HEK293T (cell line): Measurements from ENCODE around the gene TRIM63.

ENCODE experiments used
- CTCF ChIA-PET: fragments of 350-600 bp; formaldehyde crosslinking; extraction: SDS; loops from one replicate; lab custom pipeline; 2021; ENCODE audit warnings: antibody characterized with exemption, inconsistent platforms; lab: Yijun Ruan, JAX
- POLR2A ChIA-PET: fragments of 350-600 bp; formaldehyde crosslinking; extraction: SDS; loops from one replicate; lab custom pipeline; 2020; ENCODE audit warnings: antibody characterized with exemption, inconsistent platforms; lab: Yijun Ruan, JAX
- DNase-seq: peaks from one replicate; pipeline ENCODE4 v3.0.0; 2012; ENCODE audit warnings: mixed read lengths; ENCODE audit errors: extremely low spot score
- ARNT ChIP-seq: fragments of 450-650 bp; IDR thresholded peaks from 2 replicates; pipeline ENCODE4 v1.6.1; 2017; ENCODE audit warnings: mild to moderate bottlenecking
- BHLHE40 ChIP-seq: fragments of 450-650 bp; IDR thresholded peaks from 2 replicates; pipeline ENCODE4 v1.6.1; 2016; ENCODE audit warnings: mild to moderate bottlenecking, moderate library complexity, borderline replicate concordance
- CTBP1 ChIP-seq: fragments of 450-650 bp; IDR thresholded peaks from 2 replicates; pipeline ENCODE4 v1.6.1; 2016; ENCODE audit warnings: borderline replicate concordance
- ELF4 ChIP-seq: fragments of 450-650 bp; IDR thresholded peaks from 2 replicates; pipeline ENCODE4 v1.6.1; 2017; ENCODE audit warnings: antibody characterized with exemption
- FOXA1 ChIP-seq: fragments of 450-650 bp; IDR thresholded peaks from 2 replicates; pipeline ENCODE4 v1.6.1; 2016; ENCODE audit warnings: mild to moderate bottlenecking
- FOXK2 ChIP-seq: fragments of 450-650 bp; IDR thresholded peaks from 2 replicates; pipeline ENCODE4 v1.6.1; 2016; ENCODE audit warnings: mild to moderate bottlenecking
- FOXM1 ChIP-seq: fragments of 450-650 bp; IDR thresholded peaks from 2 replicates; pipeline ENCODE4 v1.6.1; 2017; ENCODE audit warnings: mild to moderate bottlenecking, borderline replicate concordance
- HDGF ChIP-seq: fragments of 450-650 bp; IDR thresholded peaks from 2 replicates; pipeline ENCODE4 v1.6.1; 2017; ENCODE audit warnings: antibody characterized with exemption, borderline replicate concordance
- L3MBTL2 ChIP-seq: fragments of 450-650 bp; conservative IDR thresholded peaks from 2 replicates; pipeline ENCODE4 v1.6.1; 2016; ENCODE audit warnings: mild to moderate bottlenecking
- LEF1 ChIP-seq: fragments of 450-650 bp; IDR thresholded peaks from 2 replicates; pipeline ENCODE4 v1.6.1; 2017; ENCODE audit warnings: mild to moderate bottlenecking, borderline replicate concordance
- NFRKB ChIP-seq: fragments of 450-650 bp; IDR thresholded peaks from 2 replicates; pipeline ENCODE4 v1.6.1; 2016; ENCODE audit warnings: mild to moderate bottlenecking, moderate library complexity
- SP1 ChIP-seq: fragments of 450-650 bp; IDR thresholded peaks from 2 replicates; pipeline ENCODE4 v1.6.1; 2017
- SUZ12 ChIP-seq: fragments of 450-650 bp; IDR thresholded peaks from 2 replicates; pipeline ENCODE4 v1.6.1; 2016; ENCODE audit warnings: mild to moderate bottlenecking
- TARDBP ChIP-seq: fragments of 450-650 bp; IDR thresholded peaks from 2 replicates; pipeline ENCODE4 v1.6.1; 2016
- ZNF384 ChIP-seq: fragments of 450-650 bp; IDR thresholded peaks from 2 replicates; pipeline ENCODE4 v1.6.1; 2016
- TF ChIP-seq, protein P1 (sequence below): fragments of 450-650 bp; IDR thresholded peaks from 2 replicates; pipeline ENCODE4 v1.6.1; 2016

TRIM63 gene

GRCh38 chr1:26032656-26033357 is 34.6 kb downstream of the TRIM63 start:
- ChIA-PET POLR2A (no interaction called here), CTCF (interaction anchor here (0.6 kb wide), 1 partner anchor 138 kb away, joined by 5 read pairs; no protein-coding TSS in a partner anchor)
- no peak for TF ChIP-seq ARNT
- TF ChIP-seq FOXA1: no peak
- no peak for TF ChIP-seq HDGF
- no peak for TF ChIP-seq SUZ12
- no peak for TF ChIP-seq ZNF384
- no peak for TF ChIP-seq FOXM1
- TF ChIP-seq BHLHE40: no peak
- no peak for TF ChIP-seq CTBP1
- no peak for TF ChIP-seq TARDBP
- TF ChIP-seq LEF1: no peak
- no peak for TF ChIP-seq SP1
- TF ChIP-seq NFRKB: no peak
- TF ChIP-seq, protein P1, sequence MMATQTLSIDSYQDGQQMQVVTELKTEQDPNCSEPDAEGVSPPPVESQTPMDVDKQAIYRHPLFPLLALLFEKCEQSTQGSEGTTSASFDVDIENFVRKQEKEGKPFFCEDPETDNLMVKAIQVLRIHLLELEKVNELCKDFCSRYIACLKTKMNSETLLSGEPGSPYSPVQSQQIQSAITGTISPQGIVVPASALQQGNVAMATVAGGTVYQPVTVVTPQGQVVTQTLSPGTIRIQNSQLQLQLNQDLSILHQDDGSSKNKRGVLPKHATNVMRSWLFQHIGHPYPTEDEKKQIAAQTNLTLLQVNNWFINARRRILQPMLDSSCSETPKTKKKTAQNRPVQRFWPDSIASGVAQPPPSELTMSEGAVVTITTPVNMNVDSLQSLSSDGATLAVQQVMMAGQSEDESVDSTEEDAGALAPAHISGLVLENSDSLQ: no peak
- TF ChIP-seq FOXK2: no peak
- no peak for TF ChIP-seq ELF4
- no peak for TF ChIP-seq L3MBTL2

GRCh38 chr1:26031611-26032220 is 35.7 kb downstream of the TRIM63 start:
- CTCF ChIA-PET: no interaction called here
- DNase-seq: no peak
- POLR2A ChIA-PET: no interaction called here
- TF ChIP-seq FOXA1: no peak
- TF ChIP-seq LEF1: no peak
- TF ChIP-seq ZNF384: no peak
- no peak for TF ChIP-seq ELF4
- no peak for TF ChIP-seq ARNT
- TF ChIP-seq SUZ12: no peak
- no peak for TF ChIP-seq NFRKB
- no peak for TF ChIP-seq FOXM1
- no peak for TF ChIP-seq L3MBTL2
- TF ChIP-seq CTBP1: no peak
- TF ChIP-seq, protein P1: no peak
- no peak for TF ChIP-seq FOXK2
- TF ChIP-seq SP1: no peak
- no peak for TF ChIP-seq HDGF
- no peak for TF ChIP-seq TARDBP
- no peak for TF ChIP-seq BHLHE40

More at GRCh38 chr1:26032656-26033357, 34.6 kb downstream of the TRIM63 start:
- DNase-seq: no peak

GRCh38 chr1:26031196-26031595 is 36.2 kb downstream of the TRIM63 start:
- ChIA-PET CTCF (interaction anchor here (0.5 kb wide), 1 partner anchor 93 kb away, joined by 3 read pairs; no protein-coding TSS in a partner anchor), POLR2A (no interaction called here)

DNA sequence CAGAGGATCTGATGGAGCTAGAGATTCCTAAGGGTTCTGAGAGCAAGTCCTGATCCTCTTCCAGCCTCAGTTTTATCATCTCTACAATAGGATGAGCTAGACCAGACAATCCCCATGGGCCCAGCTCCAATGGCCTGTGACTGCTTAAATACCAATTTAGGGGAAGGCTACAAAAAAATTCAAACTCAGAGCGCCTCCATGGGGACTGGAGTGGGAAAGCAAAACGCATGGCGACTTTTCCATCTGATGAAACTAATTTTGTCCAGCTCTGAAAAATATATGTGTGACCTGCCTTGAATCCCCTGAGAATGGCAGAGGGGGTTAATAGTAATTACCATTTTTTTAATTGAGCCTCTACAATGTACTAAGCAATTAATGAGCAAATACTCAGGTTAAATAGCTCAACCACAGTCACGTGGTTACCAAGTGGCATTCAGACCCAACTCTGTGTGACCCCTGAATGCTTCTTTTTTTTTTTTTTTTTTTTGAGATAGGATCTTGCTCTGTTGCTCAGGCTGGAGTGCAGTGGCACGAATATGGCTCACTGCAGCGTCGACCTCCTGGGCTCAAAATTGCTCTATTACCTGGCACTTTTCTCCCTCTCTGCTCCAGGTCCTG is 37.5 kb downstream of the TRIM63 start:
- no peak for DNase-seq
- TF ChIP-seq LEF1 (no peak), L3MBTL2 (no peak), NFRKB (no peak), ZNF384 (no peak), TARDBP (no peak), FOXK2 (no peak), BHLHE40 (no peak)
- POLR2A ChIA-PET: interaction anchor here (1.2 kb wide), 1 partner anchor 12 kb away, joined by 3 read pairs; no protein-coding TSS in a partner anchor
- CTCF ChIA-PET: interaction anchor here (0.6 to 1.7 kb wide), 4 partner anchors 33 to 175 kb away, joined by 3 to 7 read pairs (median 4); partner anchors contain the start of gene PAFAH2

More at GRCh38 chr1:26031196-26031595, 36.2 kb downstream of the TRIM63 start:
- no peak for TF ChIP-seq TARDBP
- no peak for TF ChIP-seq ARNT
- no peak for TF ChIP-seq NFRKB
- TF ChIP-seq LEF1: no peak
- TF ChIP-seq L3MBTL2: no peak
- TF ChIP-seq FOXM1: no peak
- no peak for TF ChIP-seq ELF4
- TF ChIP-seq BHLHE40: no peak
- no peak for TF ChIP-seq ZNF384
- TF ChIP-seq SUZ12: no peak
- TF ChIP-seq SP1: no peak
- TF ChIP-seq CTBP1: no peak
- TF ChIP-seq HDGF: no peak
- TF ChIP-seq, protein P1: no peak
- TF ChIP-seq FOXK2: no peak
- no peak for DNase-seq

DNA sequence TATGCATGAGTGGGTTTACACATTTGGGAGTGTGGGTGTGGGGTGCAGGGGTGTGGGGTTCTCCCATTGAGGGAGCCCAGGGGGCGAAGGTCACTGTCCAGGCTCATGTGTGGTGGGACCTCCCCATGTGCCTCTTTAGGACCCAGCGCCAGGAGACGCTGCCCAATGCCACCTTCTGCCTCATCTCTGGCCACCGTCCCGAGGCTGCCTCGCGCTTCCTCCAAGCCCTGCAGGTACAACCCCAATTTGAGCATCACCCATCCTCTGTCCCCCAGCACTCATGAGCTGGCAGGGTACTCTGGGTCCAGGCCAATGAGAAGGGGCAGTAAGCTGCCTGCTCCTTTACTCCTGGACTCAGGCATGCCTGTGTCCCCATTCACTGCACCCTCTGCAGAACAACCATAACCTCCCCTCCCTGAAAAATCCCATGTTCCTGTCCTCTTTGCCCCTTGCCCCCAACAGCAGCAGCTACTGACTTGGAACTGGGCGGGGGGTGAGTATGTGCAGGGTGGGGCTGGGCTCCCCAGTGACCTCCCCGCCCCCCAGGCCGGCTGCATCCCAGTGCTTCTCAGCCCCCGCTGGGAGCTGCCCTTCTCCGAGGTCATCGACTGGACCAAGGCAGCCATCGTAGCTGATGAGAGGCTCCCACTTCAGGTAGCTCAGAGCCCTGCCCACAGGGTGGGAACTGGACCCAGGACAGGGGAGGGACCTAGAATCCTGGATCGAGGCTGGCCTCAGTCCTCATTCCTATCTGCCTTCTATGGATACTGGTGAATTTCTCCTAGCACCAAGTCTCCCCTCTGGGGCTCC is 38.2 kb downstream of the TRIM63 start:
- no peak for DNase-seq
- TF ChIP-seq LEF1 (no peak), HDGF (no peak), ELF4 (no peak), ARNT (no peak), L3MBTL2 (no peak), ZNF384 (no peak), NFRKB (no peak), FOXA1 (no peak), BHLHE40 (no peak), TARDBP (no peak), SP1 (no peak), CTBP1 (no peak), SUZ12 (no peak), FOXM1 (no peak), FOXK2 (no peak)
- TF ChIP-seq, protein P1: no peak
- ChIA-PET POLR2A (interaction anchor here (1.2 kb wide), 1 partner anchor 11 kb away, joined by 3 read pairs; no protein-coding TSS in a partner anchor), CTCF (interaction anchor here (0.6 to 1.7 kb wide), 4 partner anchors 32 to 174 kb away, joined by 3 to 7 read pairs (median 4); partner anchors contain the start of gene PAFAH2)
